SH-SY5Y (cell line): ENCODE results near the gene NACC2.

Experiments
- GATA2 ChIP-seq: IDR thresholded peaks from 2 replicates; pipeline ENCODE4 v1.6.1; 2011; ENCODE audit warnings: mild to moderate bottlenecking, low read depth, low read length
- GATA3 ChIP-seq: IDR thresholded peaks from 2 replicates; pipeline ENCODE4 v1.6.1; 2011; ENCODE audit warnings: low read depth, mild to moderate bottlenecking, low read length, moderate library complexity

The NACC2 gene

DNA sequence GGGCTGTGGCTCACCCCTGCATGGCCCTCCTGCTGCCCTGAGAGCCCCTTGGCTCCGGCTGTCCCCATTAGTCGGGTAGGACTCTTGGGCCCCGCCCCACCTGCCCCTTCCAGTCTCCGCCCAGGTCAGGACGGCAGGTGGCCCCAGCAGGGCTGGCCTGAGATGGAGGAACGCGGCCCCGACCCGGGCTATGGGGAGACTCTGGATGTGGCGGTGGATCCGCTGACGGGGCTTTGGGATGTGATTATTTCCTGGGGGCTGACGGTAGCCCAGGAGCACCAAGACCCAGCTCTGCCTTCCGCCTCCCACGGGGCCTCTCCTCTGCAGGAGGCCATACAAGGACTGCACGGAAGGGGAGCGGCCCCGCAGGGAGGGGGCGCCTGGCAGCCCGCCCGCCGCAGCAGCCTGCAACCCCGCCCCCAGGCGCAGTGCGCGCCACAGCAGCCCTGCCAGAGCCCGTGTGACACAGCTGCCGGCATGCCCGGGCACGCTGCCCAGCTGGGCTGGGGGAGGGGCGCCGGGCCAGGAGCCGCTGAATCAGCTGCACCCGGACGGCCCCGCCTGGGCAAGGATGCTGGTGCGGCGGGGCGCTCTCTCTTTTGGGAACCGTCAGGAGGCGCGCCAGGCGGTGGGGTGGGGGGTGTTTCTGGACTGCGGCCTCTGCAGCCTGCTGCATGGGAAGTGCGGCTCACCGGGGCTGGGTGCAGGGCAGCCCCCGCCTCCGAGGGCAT is 14.4 kb upstream of the NACC2 start:
- TF ChIP-seq GATA3 (no peak), GATA2 (no peak)

DNA sequence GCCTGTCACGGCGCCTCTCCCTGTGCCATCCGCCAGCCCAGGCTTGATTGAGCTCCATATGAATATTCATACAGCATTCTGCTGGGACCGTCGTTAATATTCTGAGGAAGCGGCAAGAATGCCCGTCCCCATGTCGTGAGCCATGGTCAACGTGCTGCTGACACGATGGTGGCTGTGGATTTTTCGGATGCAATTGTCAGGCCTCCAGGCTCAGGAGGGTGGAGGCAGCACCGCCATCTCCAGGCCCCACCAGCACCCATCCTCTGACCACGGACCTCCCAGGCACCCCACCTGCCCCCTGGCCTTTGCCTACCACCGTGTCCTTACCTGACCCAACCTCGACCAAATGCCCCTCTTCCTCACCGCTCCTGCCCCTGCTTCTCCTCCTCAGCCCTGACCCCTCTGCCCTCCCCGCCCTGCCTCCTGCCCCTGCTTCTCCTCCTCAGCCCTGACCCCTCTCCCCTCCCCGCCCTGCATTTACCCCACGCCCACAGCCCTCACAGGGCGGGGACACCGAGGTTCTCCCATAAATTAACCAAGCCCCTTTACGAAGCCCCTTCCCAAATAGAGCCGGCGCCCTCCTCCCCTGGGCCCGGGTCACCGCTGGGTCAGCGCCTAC is 13.7 kb upstream of the NACC2 start:
- TF ChIP-seq GATA2 (no peak), GATA3 (no peak)

DNA sequence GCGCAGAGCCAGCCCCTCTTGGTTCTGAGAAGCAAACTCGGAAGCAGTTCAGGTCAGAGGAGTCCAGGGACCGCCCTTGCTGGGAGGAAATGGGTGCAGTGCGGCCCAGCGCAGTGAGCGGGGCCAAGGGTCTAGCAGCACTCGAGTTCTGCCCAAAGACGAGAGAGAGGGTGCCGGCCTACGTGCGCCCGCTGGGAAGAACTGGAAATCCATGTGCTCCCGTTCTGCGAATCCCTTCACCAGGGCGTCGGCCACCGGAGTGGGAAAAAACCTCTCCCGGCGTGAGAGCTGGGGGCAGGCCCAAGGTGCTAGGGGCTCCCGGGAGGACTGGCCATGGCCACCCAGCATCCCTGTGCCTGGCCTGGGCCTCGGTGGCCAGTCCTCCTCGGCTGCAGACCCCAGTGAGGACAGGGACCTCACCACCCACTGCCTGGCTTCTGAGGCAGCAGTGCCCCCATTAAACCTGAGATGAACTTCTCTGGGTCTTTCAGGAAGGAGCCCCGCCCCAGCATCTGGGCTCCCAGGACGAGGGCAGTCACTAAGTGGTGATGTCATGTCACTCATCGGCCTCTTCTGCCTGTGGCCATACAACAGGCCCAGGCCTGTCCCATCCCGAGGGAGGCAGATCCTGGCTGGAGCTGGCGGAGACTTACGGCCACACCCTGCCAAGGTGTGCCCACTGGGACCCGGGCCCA is 13.0 kb upstream of the NACC2 start:
- TF ChIP-seq GATA2 (no peak), GATA3 (no peak)

DNA sequence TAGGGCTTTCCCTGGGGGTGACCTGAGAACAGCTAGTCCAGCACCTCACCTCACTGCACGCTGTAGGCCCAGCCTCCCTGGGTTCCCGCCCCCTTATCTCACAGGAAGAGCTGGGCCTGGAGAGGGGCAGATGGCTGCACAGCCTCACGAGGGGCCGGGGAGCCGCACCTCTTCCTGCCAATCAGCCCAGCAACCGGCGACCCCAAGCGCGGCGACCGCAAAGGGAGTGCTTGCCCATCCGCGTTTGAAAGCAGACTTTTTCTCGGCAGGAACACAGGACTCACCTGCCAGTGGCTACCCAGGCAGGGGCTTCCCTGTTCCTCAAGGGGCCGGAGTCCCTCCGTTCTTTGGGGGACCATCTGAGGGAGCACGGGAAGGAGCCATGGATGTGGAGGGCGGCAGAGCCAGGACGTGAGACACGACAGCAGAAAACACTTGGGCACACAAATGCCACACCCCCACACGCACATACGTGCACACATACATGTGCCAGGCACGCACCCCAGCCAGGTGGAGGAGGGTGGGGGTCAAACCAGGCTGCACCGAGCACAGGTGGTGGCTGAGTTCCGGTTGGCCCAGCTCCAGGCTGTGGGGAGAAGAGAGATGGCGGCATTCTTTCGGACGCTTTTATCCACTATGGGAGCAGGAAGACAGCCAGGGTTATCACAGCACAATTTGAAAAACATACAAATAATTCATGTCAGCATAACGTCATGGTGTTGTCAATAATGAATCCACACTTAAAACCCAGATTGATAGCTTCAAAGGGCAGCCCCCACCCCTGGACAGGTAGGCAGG is 12.3 kb upstream of the NACC2 start:
- no peak for TF ChIP-seq GATA2
- no peak for TF ChIP-seq GATA3

DNA sequence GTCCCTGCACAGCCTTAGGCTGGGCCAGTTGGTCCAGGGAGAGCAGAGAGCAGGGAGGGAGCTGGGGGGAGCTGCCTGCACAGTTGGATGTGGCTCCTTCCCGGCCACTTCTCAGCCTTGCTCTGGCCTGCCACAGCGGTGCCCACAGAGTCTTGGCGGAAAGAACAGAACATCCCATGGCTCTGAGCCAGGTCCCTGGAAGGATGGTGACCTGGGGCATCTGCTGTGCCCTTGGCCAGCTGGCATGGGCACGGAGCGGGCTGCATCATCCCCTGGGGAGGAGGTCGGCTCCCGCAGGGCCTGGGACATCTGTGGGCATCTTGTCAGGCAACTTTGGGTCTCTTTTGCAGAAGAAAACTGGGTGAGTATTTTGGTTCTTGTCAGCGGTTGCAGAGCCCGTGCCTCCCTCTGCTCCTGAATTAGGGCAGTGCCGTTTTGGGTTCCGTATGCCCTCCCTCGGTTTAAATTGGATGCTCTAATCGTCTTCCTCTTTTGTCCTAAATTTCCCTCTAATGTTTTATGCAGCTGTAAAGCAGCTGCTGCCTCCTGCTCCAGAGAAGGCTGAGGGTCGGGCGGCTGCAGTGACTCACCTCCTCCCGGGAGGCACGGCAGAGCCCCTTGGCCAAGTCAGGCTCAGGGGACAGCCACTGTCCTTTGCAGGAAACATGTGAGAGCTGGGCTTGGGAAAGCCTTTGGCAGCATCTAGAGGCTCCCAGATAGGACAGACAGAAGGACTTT is 10.5 kb upstream of the NACC2 start:
- TF ChIP-seq GATA2 (no peak), GATA3 (no peak)

DNA sequence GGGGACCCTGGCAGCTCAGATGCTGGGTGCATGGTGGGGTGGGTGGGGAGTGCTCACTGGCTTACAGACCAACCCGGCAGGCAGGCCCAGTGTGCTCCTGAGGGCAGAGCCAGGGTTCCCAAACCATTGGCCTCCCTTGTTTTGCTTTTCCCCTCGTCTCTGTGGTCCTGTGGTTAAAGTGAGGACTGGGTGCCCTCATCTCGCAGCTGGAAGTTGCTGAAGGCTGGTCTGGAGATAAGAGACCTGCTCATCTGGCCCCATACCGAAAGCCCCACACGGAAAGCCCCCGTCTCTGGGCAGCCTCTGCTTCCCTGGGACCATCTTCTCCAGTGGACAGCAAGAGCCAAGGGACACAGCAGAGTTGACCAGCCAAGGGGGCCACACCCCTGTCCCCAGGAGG is 9.8 kb upstream of the NACC2 start:
- TF ChIP-seq GATA3 (no peak), GATA2 (no peak)

DNA sequence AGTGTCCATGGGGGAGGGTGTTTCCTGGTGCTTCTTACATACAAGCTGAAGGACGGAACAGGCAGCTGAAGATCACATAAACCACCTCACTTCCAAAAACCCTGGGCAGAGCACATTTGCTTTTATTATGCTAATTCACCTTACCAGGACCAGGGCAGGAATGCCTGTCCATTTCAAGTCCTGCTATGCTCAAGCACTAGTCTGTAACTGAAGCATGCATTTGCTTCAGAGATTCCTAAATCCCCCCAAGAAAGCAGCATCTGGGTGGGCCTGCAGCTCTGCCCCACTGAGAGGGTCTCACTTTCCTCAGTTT is 9.4 kb upstream of the NACC2 start:
- TF ChIP-seq GATA2 (no peak), GATA3 (no peak)

DNA sequence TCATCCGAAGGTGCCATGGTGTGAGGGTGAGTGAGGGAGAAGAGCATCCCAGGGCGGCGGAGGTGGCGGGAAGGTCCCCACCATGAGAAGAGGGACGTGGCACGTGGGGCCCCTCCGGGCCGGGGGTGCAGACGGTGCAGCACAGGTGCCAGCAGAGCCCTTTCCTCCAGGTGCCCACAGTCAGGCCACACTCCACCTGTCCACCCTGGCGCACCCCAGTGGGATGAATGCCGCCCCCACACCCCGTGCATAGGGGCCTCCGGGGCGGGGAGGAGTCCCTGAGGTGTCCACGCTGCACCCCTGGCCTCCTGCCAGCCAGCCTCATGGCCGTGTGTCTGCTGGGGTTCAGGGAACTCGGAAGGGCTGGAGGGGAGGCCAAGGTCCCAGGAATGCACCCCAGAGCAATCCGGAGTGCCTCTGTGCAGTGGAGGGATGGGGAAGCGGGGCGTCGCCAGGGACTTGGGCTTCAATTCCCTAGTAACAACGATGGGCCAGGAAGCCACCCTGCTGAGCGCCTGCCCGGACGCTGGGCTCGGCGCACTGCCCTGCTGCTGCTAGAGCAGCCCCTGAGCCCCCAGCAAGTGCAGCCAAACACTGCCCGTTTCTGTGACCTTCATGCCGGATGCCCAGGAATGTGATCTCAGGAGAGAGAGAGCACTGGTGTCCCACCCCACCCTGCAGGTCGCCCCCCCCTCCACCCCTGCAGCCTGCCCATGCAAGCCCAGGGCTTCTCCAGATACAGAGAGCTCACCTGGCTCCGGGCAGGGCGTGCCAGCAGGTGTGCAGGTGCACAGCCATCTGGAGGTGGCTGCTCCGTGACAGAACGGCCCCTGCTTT is 8.8 kb upstream of the NACC2 start:
- TF ChIP-seq GATA2: no peak
- no peak for TF ChIP-seq GATA3

DNA sequence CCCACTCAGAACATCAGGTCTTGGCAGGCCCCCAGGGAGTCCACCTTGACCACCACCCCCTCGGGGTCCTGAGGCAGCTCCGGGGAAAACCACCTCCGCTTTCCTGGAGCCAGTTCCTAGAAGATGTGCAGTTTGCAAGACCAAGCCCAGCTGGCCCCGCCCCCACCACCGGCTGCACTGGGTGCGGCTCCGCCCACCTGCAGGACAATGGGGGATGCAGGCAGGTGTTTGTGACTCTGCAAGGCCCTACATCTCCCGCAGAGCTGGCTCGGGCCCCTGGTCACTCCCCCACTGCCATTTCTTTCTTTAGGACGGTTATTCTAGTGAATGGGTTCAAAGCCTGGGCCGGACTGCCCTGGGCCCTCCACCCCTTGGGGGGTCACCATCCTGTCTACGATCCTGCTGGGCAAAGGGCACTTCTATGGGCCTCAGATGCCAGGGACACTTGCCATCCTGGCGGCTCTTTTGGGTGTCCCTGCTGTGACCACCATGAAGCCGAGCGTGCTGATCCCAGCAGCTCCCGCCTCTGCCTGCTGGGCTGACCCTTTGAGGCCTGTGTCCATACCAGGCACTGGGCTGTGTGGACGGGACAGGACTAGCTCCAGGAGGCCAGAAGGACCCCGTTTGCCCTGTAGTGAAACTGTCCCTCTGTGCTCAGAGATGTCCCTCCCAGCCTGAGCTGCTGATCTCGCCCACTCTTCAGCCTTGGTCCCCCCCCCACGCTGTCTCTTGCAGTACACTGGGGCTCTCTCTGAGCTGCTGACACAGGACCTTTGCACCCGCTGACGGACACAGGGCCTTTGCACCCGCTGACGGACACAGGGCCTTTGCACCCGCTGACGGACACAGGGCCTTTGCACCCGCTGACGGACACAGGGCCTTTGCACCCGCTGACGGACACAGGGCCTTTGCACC is 5.9 kb upstream of the NACC2 start:
- TF ChIP-seq GATA2: no peak
- no peak for TF ChIP-seq GATA3

DNA sequence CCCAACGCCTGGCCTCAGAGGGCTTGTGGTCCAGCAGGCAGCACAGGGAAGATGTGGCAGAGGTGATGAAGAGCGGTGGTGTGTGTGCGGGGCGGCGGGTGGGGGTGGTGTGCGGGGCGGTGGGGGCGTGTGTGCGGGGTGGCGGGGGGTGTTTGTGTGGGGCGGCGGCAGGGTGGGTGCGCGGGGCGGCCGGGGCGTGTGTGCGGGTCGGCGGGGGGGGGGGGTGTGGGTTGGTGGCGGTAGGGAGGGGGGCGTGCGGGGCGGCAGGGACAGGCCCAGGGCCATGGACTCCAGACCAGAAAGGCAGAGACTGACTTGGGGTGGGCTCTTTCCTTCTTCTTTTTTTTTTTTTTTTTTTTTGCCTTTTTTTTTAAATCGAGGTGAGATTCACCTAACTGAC is 4.5 kb upstream of the NACC2 start:
- TF ChIP-seq GATA2 (no peak), GATA3 (no peak)

DNA sequence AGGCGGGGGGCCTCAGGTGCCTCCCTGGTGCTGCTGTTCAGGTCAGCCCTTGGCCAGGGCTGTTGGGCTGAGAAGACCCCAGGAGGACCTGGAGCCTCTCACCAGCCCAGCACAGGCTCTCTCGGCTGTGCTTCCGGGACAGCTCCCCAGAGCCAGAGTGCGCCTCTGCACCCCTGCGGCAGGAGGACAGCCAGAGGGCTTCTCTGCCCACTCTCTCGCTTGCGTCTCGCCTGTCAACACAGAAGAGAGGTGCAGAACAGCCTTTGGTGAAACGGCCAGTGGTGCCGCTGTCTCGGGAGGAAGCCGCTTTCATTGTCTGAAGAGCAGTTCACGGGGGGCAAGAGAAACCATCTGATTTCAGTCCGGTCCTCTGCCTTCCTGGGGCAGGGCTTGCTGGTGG is 3.8 kb upstream of the NACC2 start:
- TF ChIP-seq GATA3: no peak
- TF ChIP-seq GATA2: no peak

DNA sequence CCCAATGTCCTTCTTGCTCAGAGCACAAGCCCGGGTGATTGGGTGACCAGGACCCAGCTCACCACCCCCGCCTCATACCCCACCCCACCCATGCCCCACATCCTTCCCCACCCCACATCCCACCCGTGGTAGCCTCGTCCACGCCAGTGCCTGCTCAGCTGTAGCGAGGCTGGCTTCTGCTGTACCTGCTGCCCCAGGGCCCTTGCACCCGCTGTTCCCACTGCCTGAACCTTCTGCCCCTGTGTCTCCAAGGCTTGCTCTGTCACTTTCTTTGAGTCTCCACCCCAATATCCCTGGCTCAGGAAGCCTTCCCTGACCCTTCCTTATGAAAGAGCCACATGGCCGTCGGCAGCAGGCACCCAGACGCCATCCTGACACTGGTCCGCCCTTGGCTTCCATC is 3.1 kb upstream of the NACC2 start:
- TF ChIP-seq GATA2 (no peak), GATA3 (no peak)
